ENCODE results near the gene TNRC6C. TPM values are rescaled to one million over a fixed set of nuclear protein-coding genes. Genes with fewer than 3 reads are reported as not detected.

Gene TNRC6C
- total and polyA plus RNA-seq, 2 of the 13 experiments (the other 11 are each of a cell fraction or from before 2014, with no cell fraction given): 0.66 to 4.9 TPM

- TF ChIP-seq HMG20A (CRISPR knock-in tag; IDR thresholded peaks at IDR 0.05; ENCODE audit: borderline replicate concordance) (peak; percentile 53; the same call in 1 of the 2 replicates), THYN1 (CRISPR knock-in tag; IDR thresholded peaks at IDR 0.05; ENCODE audit: borderline replicate concordance, low read depth) (no peak), SRSF9 (IDR thresholded peaks at IDR 0.05; ENCODE audit: borderline replicate concordance, insufficient read depth, low read depth, low read length, poor library complexity, severe bottlenecking) (no peak), ZBTB1 (CRISPR knock-in tag; IDR thresholded peaks at IDR 0.05; ENCODE audit: borderline replicate concordance) (no peak), NFIC (IDR thresholded peaks at IDR 0.05; ENCODE audit: low read length) (no peak), ZBTB14 (CRISPR knock-in tag; IDR thresholded peaks at IDR 0.05) (no peak), ZBTB49 (CRISPR knock-in tag; IDR thresholded peaks at IDR 0.05; ENCODE audit: borderline replicate concordance) (0 out of 2 replicates have a peak, but pooled peaks have one; percentile 40), ZNF720 (CRISPR knock-in tag; IDR thresholded peaks at IDR 0.05) (no peak), ZNF557 (CRISPR knock-in tag; IDR thresholded peaks at IDR 0.05) (peak; percentile 97; the same call in 1 of the 2 replicates), AKNA (CRISPR knock-in tag; IDR thresholded peaks at IDR 0.05; ENCODE audit: borderline replicate concordance) (0 out of 2 replicates have a peak, but pooled peaks have one; percentile 64), FOXA1 (IDR thresholded peaks at IDR 0.05) (no peak), FOXA1 (CRISPR knock-in tag; IDR thresholded peaks at IDR 0.05) (0 out of 2 replicates have a peak, but pooled peaks have one; percentile 5), SALL1 (CRISPR knock-in tag; IDR thresholded peaks at IDR 0.05) (peak; percentile 92), MLX (CRISPR knock-in tag; IDR thresholded peaks at IDR 0.05) (peak; percentile 70), STAT6 (CRISPR knock-in tag; IDR thresholded peaks at IDR 0.05; ENCODE audit: borderline replicate concordance) (no peak), KDM1A (CRISPR knock-in tag; IDR thresholded peaks at IDR 0.05) (no peak)
These were observed 186.5 kb downstream of the TNRC6C start (continued) for GRCh38 chr17:78144736-78145641.
